ENCODE results near the gene CCNF.
"Not testable (repeated sequence)": the region's sequence is repeated elsewhere in the genome, so short reads cannot be mapped to it uniquely, and the experiment has no call there.

Gene CCNF

GRCh38 chr16:2475413-2476344 lies 46.4 kb downstream of the CCNF start:
- DNase-seq (ENCODE audit: insufficient read length, low spot score) = no peak
- TF ChIP-seq POLR2A (IDR thresholded peaks at IDR 0.05; ENCODE audit: low read depth, low read length) = no peak
- FAIRE-seq = no peak

DNA sequence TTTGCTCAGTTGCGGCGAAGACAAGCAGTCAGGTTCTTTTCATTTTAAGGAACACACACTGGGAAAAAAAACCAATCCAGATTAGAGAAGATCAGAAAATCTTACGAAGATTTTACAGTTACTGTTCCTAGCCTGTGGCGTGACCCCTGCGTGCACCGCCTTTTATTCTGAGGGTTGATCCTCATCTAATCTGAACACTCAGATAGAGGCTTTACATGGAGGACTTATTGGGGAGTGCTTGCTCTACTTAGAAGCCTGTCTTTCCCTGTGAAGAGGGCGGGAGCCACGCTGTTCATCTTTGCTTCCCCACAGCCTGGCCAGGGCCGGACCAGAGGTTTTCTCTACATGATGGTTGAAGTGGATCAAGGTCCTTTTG lies 47.1 kb downstream of the CCNF start:
- TF ChIP-seq POLR2A (IDR thresholded peaks at IDR 0.05; ENCODE audit: low read depth, low read length) = no peak
- no peak for FAIRE-seq
- DNase-seq (ENCODE audit: insufficient read length, low spot score) = no peak

- no peak for FAIRE-seq
- no peak for TF ChIP-seq POLR2A (IDR thresholded peaks at IDR 0.05; ENCODE audit: low read depth, low read length)
Measured at GRCh38 chr16:2476741-2477140, 47.5 kb downstream of the CCNF start.

GRCh38 chr16:2477327-2477726 lies 48.1 kb downstream of the CCNF start:
- no peak for TF ChIP-seq POLR2A (IDR thresholded peaks at IDR 0.05; ENCODE audit: low read depth, low read length)
- DNase-seq (ENCODE audit: insufficient read length, low spot score) (no peak), FAIRE-seq (no peak)

More at GRCh38 chr16:2476741-2477140, 47.5 kb downstream of the CCNF start:
- no peak for DNase-seq (ENCODE audit: insufficient read length, low spot score)

DNA sequence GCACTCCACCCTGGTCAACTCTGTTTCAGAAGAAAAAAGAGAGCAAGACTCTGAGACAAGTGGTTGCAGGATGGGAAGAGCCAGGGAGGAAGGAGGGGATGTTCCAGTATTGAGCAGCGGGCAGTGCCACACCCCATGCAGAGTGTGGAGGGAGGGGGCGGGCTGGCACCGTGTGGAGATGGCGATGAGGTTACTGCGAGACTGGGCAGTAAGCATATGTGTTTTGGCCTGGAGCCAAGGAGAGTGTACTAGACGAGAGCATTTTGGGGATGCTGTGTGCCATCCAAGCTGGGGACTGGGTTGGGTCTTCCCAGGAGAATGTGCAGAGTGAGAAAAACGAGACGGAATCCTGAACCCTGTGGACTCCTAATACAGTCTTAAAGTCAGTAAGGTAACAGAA lies 49.0 kb downstream of the CCNF start:
- no peak for FAIRE-seq
- no peak for DNase-seq (ENCODE audit: insufficient read length, low spot score)
- no peak for TF ChIP-seq POLR2A (IDR thresholded peaks at IDR 0.05; ENCODE audit: low read depth, low read length)

GRCh38 chr16:2479996-2480395 lies 50.7 kb downstream of the CCNF start:
- FAIRE-seq; DNase-seq (ENCODE audit: insufficient read length, low spot score): not testable (repeated sequence)

DNA sequence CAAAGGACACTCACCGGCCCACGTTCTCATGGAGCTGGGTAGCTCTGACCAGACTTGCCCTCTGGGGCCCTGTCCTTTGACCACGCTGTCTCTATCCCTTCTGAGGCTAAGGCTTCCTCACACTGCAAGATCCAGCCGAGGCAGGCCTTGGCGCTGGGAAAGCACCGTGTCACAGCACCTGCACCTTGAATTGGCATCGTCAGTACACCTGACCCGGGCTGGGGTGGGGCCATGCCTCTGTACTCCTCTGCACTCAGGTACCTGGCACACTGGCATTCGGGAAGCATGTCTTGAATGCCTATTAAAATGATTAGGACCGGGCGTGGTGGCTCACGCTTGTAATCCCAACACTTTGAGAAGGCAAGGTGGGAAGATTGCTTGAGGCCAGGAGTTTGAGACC lies 51.7 kb downstream of the CCNF start:
- no peak for DNase-seq (ENCODE audit: insufficient read length, low spot score)
- TF ChIP-seq POLR2A (IDR thresholded peaks at IDR 0.05; ENCODE audit: low read depth, low read length) = no peak
- no peak for FAIRE-seq

- FAIRE-seq = no peak
- no peak for DNase-seq (ENCODE audit: insufficient read length, low spot score)
- TF ChIP-seq POLR2A (IDR thresholded peaks at IDR 0.05; ENCODE audit: low read depth, low read length) = no peak
Measured at GRCh38 chr16:2481676-2482075, 52.4 kb downstream of the CCNF start.

DNA sequence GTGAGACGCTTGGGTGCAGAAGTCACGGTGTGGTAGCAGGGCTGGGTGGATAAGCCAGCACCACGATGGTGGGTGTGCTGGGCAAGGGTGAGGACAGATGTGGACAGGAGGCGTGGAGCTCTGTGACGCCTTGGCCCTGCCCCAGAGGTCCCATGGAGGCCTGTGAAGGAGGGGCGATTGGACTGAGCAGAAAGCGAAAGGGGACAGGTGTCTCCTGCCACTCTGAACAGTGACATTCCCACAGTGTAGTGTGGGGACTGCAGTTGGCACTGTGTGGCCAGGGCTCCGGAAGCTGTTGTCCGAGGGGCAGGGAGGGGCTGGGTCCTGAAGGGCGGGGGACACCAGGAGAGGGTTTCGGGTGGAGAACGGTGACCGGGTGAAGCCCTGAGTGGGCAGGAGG lies 53.0 kb downstream of the CCNF start:
- FAIRE-seq (no peak), DNase-seq (ENCODE audit: insufficient read length, low spot score) (no peak)
- no peak for TF ChIP-seq POLR2A (IDR thresholded peaks at IDR 0.05; ENCODE audit: low read depth, low read length)

DNA sequence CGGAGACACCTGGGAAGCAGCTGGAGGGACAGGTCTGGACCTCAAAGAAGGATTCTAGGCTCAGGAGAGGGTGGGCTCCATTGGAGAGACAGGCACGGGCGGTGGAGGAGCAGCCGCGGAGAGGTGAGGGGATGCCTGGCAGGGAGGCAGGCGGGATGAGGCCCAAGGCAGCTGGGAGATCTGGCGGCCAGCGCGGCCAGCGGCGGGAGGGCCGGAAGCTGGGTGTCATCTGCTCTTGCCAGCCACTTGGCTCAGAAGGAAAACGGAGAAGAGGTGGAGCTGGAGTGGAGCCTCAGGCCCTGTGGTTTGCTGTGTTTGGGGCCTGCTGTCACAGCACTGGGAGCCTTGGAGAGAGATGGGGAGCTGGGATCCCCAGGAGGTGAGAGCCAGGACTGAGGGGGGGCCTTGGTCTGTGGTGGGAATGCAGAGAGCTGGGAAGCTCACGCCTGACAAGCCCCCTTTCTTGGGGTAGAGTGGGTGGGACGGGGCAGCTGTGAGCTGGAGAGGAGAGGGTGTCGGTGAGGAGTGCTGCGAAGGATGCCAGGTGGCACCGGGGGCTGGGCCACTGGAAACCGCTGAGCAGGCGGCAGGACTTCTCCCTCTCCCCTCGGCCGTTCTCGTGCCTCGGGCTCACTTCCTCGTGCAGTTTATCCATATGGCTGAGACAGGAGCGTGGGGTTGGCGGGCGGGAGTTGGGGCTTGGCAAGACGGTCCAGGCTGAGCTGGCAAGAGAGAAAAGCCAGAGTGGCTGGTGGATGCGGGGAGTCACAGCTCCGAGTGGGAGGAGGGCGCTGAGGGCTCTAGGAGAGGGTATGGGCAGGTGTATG lies 53.7 kb downstream of the CCNF start:
- no peak for FAIRE-seq
- TF ChIP-seq POLR2A (IDR thresholded peaks at IDR 0.05; ENCODE audit: low read depth, low read length) = no peak
- no peak for DNase-seq (ENCODE audit: insufficient read length, low spot score)

- FAIRE-seq (no peak), DNase-seq (ENCODE audit: insufficient read length, low spot score) (no peak)
- no peak for TF ChIP-seq POLR2A (IDR thresholded peaks at IDR 0.05; ENCODE audit: low read depth, low read length)
Measured at GRCh38 chr16:2483939-2484897, 55.0 kb downstream of the CCNF start.

GRCh38 chr16:2484898-2485508 lies 55.8 kb downstream of the CCNF start:
- no peak for DNase-seq (ENCODE audit: insufficient read length, low spot score)
- no peak for TF ChIP-seq POLR2A (IDR thresholded peaks at IDR 0.05; ENCODE audit: low read depth, low read length)
- FAIRE-seq = no peak

GRCh38 chr16:2485811-2486507 lies 56.7 kb downstream of the CCNF start:
- FAIRE-seq = no peak
- no peak for TF ChIP-seq POLR2A (IDR thresholded peaks at IDR 0.05; ENCODE audit: low read depth, low read length)
- DNase-seq (ENCODE audit: insufficient read length, low spot score) = no peak
